Hippocampal formation (tissue), 2 donors: ENCODE data around the gene DPP10.
"Not testable (repeated sequence)": the region's sequence is repeated elsewhere in the genome, so short reads cannot be mapped to it uniquely, and the experiment has no call there.

Experiments
- DNase-seq, 2 donors: peaks; one replicate each; lab custom pipeline; 2025; lab: John Stamatoyannopoulos, UW

The DPP10 gene

DNA sequence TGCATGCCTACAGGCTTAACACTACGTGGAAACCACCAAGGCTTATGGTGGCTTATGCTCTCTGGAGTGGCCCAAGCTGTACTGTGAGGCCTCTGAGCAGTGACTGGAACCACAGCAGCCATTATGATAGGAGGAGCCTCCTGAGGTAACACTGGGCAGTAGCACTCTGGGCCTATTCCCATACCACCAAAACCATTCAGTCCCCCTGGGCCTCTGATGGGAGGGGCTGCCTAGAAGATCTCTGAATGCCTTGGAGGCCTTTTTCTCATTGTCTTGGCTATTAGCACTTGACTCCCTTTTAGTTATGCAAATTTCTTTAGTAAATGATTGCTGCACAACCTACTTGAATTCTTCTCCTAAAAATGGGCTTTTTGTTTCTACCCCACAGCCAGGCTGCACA, 985.0 kb downstream of the DPP10 start:
- no peak for DNase-seq

DNA sequence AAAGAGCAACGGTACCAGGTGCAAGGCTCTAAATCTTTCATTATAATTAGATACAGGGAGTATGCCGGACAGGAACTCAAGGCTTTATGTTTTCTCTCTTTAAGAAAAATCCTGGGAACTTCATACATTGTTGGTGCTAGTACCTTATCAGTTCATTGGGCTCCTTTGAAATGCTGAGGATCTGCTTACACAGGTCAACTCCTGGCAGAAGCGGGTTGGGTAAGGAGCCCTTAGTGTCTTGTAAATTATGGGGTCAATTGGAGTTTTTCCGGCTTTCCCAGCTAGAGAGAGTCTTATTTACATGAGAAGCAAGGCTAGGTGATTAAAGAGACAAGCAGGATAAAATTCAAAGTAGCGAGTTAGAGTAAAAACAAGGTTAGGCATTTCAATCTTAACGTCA, 998.3 kb downstream of the DPP10 start:
- not testable (repeated sequence) for DNase-seq

DNA sequence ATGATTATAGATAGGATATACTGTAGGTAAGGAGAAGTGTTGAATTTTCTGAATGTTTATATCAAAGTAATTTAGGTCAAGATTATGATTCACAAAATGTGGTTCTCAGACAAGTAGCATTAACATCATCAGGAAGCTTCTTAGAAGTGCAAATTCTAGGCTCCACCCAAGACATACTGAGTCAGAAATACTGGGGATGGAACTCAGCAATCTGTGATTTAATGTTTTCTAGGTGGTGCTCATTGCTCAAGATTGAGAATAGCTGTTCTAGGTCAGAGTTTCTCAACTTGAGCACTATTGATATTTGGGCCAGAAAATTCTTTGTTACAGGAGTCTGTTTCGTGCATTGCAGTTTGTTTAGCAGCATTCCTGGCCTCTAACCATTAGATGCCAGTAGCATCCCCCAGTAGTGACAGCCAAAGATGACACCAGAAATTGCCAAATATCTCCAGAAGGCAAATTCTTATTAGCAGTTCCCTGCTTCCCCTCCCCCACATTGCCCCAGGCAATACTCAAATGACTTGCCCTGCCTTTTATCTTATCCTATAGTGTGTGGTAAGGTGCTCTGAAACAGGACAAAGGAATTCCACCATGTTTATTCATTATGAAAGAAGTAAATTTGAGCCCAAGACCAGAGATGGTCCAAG, 1001.2 kb downstream of the DPP10 start:
- no peak for DNase-seq

DNA sequence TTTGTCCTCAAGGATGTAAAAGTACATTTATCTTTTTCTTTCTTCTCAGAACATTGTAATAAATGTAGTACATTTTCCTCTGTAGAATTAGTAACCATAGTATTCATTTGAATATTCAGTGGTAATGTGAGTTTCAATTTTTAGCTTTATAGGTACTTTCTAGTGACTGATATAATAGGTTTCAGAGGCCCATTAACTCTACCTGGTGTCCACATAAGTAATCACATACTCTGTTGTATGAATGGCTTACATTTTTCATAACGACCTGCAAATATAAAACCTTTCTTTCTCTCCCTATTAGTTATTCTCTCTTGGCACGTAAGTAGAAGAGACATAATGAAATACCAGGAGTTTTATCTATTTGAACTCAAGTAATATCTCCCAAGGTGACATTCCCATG, 1017.6 kb downstream of the DPP10 start:
- no peak for DNase-seq

DNA sequence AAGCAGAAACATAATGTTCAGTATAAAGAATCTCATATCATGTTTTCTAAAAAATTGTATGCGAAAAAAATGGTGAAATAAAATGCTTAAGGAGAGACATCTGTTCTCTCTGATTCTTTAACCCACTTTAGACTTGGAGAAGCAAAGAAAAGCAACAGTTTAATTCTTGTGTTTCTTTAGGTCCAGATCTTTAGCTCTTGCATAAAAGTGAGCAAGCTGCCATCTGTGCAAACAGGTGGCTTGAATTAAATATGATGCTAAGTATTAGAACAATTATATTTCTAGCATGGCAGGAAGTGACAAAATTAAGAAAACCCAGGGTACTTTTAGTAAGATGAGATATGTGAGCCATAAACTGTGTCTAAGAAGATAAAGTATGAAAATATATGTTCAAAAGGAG, 1038.3 kb downstream of the DPP10 start:
- peak in 1 of 2 donors; percentile 19 for DNase-seq

DNA sequence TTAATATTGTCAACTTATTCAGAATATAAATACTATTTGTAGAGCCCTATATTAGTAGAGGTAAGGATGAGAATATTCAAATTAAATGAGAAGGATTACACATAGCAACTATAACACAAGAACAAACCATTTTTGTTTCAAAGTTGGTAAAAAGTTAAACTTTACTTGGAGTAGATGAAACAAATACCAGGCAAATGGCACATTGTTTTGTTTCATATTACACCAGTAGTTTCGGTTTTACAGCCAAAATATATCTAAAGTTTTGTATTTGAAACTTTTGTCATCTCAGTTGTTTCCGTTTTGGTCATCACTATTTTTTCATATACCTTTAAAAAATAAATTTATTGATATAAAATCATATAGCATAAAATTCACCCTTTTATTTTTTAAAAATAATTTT, 1039.4 kb downstream of the DPP10 start:
- DNase-seq, result no peak

DNA sequence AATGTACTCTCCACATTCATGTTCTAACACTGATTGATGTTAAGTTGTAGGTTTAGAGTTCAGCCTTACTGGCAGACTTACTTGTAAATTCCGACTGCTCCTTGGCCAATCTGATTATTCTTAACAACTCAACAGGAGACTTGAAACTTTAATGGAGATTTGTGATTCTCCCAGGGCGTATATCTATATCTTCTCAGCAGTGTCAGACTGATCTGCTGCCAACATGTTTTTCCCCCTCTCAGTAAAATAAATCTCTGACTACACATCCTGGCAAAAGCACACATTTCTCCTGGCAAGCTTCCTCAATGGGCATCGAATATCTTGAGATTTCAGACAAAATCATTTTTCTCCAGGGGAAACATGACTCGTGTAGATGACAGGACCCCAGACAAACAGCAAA, 1041.2 kb downstream of the DPP10 start:
- no peak for DNase-seq

DNA sequence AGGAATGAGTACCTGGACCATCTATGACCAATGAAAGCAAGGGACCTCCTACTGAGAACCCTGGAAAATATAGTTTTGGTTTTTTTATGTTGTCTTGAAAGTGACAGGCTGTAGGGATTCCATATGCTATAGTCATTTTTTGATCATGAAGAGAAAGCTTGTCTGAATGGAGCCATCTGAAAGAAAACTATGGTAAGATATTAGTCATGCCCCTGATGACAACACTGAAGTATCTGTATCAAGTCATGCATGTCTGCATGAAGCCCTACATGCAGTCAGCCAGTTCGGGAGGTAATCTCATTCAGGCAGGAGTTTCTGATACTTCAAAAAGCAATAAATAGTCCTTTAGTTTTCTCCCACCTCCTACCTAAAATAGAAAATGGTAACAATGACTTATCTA, 1042.0 kb downstream of the DPP10 start:
- no peak for DNase-seq

DNA sequence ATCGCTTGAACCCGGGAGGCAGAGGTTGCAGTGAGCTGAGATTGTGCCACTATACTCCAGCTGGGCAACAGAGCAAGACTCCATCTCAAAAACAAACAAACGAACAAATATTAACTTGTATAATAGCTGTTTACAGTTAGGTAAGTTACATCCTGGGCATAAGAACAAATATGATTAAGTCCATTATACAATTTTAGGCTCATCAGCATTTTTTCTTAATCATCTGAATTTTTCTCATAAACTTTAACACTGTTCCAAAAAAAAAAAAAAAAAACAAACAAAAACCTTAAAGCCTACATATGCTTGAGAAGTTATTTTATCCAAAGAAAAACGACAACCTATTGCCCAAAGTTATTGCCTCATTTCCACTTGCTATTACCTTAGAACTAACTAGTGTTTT, 1042.5 kb downstream of the DPP10 start:
- no peak for DNase-seq

DNA sequence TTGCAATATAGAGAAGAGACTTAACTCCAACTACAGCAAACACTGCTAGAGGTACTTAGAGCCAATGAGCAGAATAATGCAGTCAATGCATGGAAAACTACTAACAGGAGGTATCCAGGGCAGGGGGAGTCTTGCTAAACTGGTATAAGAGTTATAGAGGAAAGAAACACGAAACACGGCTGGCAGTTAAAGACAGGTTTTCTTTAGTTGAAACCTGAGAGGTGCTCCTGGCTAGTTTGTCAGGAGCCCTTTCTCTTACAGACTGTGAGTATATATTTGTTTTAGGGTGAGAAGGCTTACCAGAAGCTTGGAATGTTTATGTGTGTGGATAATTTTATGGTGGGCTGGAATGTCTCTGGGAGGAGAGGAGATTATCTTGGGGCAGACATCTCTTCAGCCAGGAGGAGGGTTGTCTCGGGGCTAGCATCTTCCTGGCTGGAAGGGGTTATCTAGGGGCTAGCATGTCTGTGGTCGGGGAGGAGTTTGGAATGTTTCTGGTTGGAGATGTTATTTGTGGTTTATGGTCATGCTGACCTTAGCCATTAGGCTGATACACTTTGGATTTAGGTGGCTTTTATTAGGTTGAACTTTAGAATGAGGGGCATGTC, 1048.8 kb downstream of the DPP10 start:
- DNase-seq, result no peak

DNA sequence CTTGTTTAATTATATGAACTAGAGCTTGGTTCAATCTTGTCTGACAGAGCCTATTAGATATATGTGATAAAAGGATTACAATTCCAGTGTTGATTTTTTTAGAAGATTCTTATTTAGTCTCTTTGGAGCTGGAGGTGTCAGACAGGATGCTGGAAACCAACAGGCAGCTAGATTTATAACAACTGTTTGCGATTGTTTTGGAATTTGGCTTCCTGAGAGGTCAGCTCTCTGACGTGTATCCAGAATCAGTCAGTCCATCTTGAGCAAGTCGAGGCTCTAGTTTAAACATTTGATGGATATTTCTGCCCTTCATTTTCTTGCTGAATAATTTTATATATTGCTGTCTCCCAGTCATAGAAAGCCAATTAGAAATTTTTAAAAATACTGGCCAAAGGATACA, 1062.9 kb downstream of the DPP10 start:
- DNase-seq, result no peak

DNA sequence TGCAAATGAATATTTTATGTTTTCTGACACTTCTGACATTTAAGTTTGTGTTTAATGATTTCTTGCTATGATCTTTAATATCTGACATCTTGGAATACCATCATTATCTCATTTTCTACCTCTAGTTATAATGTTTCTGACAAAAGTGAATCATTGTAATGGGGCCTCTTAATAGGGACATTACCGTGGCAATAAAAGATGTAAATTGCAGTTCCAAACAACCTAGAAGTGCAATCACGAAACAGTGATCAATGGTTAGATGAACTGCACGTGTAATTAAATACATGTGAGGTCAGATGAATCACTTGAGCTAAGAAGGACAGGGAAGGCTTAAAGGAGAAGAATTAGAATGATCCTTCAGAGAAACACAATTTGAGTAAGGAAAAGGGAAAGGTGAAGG, 1078.3 kb downstream of the DPP10 start:
- no peak for DNase-seq

DNA sequence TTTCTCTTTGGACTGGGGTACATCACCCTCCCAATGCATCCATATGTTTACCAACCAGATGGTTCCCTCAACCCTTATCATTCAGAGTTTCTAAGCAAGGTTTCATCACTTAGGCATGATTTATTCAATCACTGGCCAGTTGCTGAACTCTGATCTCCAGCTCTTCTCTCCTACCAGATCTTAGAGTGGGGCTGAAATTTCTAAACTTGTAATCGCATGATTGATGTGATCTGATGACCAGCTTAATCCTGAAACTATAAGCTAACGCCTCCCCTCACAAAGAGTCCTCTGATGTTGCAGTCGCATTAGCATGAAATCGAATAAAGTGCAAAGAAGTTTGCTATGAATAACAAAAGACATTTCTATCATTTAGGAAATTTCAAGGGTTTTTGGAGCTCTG, 1082.0 kb downstream of the DPP10 start:
- no peak for DNase-seq

DNA sequence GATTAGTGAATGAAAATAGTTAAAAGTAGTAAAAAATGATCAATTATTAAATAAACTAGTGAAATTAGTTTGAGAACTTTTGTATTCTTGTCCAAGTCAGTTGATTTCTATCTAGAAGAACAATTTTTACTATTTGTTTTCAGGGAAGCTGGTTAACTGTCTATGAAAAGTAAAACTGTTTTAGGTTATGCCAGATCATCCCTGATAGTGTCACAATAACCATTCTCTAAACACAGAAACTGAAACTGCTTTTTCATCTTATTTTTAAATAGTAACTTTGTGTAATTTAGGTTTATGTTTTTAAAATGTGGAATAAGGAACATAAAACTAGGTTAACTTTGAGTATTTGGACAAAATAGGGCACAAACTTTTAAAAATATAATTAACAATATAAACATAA, 1087.2 kb downstream of the DPP10 start:
- no peak for DNase-seq

DNA sequence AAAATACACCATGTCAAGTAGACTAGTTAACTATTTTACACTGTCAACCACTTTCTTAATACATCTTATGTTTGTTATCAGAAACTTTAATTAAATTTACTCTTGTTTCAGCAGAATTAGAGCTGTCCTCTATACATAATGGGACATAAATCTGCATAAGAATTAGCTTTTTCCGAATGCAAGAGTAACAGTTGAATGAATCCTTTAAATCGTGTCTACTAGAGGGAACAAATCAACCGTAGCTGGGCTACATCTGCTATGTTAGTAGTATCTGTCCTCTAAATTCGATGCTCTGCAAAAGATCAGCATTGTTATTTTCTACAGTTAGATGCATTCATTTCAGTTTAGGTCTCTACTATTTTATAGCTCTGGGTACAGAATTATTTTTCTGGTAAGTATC, 1090.6 kb downstream of the DPP10 start:
- DNase-seq, result no peak

DNA sequence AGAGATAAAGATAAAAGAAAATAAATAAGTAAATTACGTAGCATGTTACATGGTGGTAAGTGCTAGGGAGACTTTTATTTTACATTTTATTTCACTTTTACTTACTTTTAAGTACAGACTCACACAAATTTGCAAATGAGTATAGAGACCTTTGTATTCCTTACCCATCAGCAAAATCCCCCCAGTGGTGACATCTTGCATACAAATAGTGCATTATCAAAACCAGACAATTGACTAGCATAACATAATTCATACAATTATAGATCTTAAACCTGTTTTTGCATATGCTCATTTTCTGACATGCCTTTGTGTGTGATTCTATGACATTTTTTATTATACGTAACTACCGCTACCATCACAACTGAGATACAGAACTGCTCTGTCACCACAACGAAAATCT, 1099.4 kb downstream of the DPP10 start:
- DNase-seq, result no peak

DNA sequence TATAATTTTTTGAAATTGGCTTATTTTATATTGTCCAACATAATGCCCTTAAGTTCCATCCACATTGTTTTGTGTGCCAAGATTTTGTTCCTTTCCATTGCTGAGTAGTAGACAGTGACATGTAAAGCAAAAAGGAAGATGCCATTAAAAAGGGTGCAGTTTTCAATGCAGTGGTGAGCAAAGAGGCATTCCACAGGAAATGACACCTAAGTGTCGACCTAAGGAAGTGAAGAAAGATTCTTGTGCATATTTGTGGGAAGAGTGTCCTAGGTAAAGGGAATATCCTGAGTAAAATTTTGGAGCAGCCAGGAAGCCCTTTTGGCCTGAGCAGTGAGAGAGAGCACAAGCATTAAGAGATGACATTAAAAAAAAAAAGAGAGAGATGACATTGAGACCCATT, 1099.9 kb downstream of the DPP10 start:
- DNase-seq, result no peak

DNA sequence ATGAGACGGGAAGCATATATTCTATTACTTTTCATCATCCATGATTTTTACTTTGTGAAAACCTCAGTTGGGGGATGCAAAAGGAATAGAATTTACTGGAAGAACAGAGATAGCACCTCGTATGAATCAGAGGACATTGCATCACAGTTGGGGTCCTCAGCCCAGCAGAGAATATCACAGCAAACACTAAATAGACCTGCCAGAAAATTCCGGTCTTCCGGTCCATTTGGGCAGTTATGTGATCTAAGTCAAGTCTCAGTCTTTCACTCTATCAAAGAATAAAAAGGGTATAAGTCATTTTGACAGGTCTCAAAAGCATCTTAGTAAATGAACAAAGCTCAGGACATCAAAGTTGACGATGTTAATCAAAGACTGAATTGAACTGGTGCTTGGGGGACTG, 1100.6 kb downstream of the DPP10 start:
- DNase-seq, result no peak

DNA sequence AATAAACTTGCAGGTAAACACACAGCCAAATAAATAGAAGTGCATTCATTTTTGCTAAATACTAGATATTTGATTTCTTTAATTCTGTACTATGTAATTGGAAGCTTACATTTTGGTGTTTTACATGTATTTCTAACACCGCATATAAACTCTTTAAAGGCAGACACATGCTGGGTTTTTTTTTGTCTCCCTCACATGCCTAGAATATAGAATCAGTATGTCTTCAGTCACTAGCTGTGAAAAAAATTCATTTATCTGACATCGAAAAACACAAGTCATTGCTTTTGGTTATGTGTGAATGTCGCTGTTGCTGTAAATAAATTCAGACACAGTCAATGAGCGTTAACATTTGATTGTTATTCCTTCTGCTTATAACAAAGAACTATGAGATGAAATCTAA, 1101.0 kb downstream of the DPP10 start:
- DNase-seq, result no peak

DNA sequence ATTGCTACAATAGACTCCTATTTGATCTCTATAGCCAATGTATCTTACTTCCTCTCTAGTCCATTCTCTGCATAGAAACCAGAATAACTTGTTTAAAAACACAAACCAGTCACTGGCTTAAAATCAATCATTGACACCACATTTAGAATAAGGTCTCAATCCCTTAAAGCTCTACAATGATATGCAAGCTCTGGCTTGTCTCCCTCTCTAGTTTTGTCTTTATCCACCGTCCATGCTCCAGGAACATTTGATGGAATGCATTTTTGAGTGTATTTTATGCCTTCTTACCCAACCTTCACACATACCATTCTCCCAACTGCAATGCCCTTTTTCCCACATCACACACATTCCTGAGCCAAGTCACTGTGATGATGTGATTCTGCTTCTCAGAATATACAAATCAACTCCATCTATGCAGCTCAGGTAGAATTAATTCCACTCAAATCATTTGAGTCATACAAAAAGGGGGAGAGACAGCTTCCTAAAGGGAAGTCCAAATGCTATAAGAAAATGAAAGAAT, 1107.2 kb downstream of the DPP10 start:
- no peak for DNase-seq

DNA sequence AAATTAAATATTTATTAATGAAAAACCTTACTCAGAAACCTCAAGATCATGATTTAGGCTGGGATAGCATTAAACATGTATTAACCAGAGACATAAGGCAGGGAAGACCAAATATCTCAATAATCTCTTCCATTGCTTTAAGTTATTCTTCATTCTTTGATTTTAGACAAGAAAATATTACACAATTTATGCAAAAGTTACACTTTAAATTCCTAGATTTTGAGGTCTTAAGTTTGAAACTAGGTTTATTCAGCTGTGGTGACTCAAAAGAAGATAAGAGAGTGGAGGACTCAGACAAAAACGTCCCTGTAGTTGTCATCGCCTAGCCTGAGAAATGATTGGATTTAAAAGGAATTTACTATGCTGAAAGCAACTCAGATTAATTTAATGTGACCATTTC, 1110.3 kb downstream of the DPP10 start:
- no peak for DNase-seq

DNA sequence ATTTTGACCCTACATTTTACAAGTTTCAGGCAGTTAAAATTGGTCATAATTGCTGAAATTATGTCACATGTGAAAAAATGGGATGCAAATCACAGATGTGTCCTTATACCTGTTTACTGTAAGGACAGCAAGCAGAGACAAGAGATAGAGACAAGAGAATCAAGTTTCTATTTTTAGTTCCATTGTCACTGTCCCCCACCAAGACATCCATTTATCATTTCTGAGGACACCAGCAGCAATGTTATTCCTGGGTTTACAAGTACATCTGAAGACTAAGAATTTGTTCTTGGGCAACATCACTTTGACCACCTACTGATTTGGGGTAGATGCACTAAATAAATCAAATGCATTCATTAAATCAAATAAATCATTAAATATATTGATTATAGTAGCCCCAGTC, 1111.7 kb downstream of the DPP10 start:
- DNase-seq, result no peak

DNA sequence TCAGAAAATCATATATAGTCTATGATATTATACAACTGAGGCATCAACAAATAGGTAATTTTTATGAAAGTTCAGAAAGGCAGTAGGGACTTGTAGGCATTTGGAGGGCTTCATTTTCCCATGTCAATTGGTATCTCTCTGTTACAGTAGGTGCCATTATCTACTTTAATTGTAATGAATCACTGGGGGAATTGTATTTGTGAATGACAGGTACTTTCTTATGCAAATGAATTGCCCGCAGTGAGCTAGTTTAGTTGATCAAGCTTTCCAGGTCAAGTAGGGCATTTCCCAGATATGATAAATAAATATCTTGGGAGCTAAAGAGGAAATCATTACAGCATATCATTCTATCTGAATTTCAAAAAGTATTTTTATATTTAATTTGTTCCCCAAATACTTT, 1116.3 kb downstream of the DPP10 start:
- no peak for DNase-seq

DNA sequence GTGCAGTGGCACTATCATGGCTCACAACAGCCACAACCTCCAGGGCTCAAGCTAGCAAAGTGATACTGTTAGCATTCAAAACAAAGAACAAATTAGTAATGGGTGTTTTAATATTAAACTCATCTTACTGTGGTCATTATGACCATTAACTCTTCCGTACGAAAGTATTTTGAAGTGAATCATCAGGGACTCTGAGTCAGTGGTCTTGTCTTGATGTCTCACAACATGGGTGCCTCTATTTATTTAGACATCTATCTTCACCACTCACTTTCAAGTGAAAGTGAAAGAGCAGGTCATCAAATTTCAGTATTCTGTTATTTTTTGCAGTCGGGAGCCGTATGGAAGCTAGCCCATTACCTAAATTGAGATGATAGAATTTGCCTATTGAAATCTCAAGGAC, 1118.2 kb downstream of the DPP10 start:
- no peak for DNase-seq
